Neutrophil (primary cell): ENCODE results near the gene B9D1.

Experiments used
- H3K27ac ChIP-seq: fragments of 200-600 bp; sonication (generic); 2 replicates; pipeline ENCODE4 v1.5.1; 2016; ENCODE audit warnings: mild to moderate bottlenecking, moderate library complexity
- H3K27me3 ChIP-seq: fragments of 200-600 bp; sonication (generic); 2 replicates; pipeline ENCODE4 v1.6.0; 2016; ENCODE audit warnings: mild to moderate bottlenecking
- H3K36me3 ChIP-seq: fragments of 200-600 bp; sonication (generic); 2 replicates; pipeline ENCODE4 v1.5.1; 2017
- H3K4me1 ChIP-seq, 2 experiments: fragments of 200-600 bp in 1 of 2; sonication (generic) in 1 of 2; 1 replicate in 1 of 2; 2 replicates in 1 of 2; pipeline versions ENCODE4 v1.5.1 to v1.6.1; 2013 to 2016; ENCODE audit warnings: low read depth in 1 of 2, low read length in 1 of 2, mild to moderate bottlenecking in 1 of 2, moderate library complexity in 1 of 2; ENCODE audit not compliant: control insufficient read depth in 1 of 2, insufficient read depth in 1 of 2
- H3K4me3 ChIP-seq, 2 experiments: fragments of 200-600 bp in 1 of 2; sonication (generic) in 1 of 2; 1 replicate in 1 of 2; 2 replicates in 1 of 2; pipeline ENCODE4 v1.5.1; 2013 to 2016; ENCODE audit warnings: low read depth in 1 of 2, low read length in 1 of 2, mild to moderate bottlenecking in 1 of 2, moderate library complexity in 1 of 2
- H3K9me3 ChIP-seq: fragments of 200-600 bp; sonication (generic); 2 replicates; pipeline ENCODE4 v1.5.1; 2016
- CTCF ChIP-seq: fragments of 200-600 bp; sonication (generic); IDR thresholded peaks from 2 replicates; pipeline ENCODE4 v1.5.1; 2016; ENCODE audit warnings: antibody characterized with exemption

Gene B9D1

GRCh38 chr17:19294443-19294842, 68.1 kb downstream of the B9D1 start:
- no peaks in the 10 kb centered on the region for H3K9me3 ChIP-seq
- peaks cover 27 to 30% of the 10 kb centered on the region in 2 experiments for H3K4me1 ChIP-seq
- no peaks in the 10 kb centered on the region for H3K36me3 ChIP-seq
- H3K27me3 ChIP-seq, result no peaks in the 10 kb centered on the region
- peak overlapping the region; percentile 71 for H3K27ac ChIP-seq
- TF ChIP-seq CTCF, result no peak
- H3K4me3 ChIP-seq, result no peak overlapping the region
